ENCODE data around the gene KCNMA1. TPM values are rescaled to one million over a fixed set of nuclear protein-coding genes. Genes with fewer than 3 reads are reported as not detected.

The KCNMA1 gene
- total RNA-seq, 1 experiment from 2014 or later: 0.49 TPM

DNA sequence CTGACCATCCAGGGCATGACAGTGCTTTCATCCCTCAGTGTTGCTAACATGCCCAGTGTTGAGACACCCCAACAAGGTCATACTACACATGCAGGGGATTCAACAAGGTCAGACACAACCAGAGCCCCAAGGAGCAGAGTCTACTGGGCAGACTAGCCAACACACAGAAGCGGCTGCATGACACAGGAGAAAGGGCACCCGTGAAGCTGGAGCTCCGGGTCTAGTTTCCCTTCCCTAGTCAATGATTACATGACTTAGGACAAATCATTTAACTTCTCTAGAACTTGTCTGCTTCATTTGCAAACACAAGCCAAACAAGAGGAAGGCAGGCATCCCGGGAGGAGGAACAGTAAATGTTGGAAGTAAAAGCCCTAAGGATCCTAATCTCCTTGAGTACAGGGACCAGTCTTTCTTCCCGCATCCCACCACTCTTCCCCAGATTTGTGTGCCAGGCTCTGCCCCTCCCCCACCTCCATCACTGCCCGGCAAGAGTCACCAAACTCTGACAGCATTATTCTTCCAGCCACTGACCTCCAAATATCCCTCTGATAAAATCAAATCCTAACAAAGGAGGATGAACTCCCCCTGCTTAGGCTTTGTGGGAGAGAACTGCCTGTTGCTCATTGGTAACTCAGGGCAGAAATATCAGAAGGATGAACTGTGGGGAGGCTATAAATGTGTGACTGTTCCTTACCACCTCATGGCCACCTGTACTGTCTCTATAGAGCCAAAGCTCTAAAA, 104.3 kb downstream of the KCNMA1 start:
- intact Hi-C loops (cut with micrococcal nuclease): no loop called here
- ATAC-seq: no peak

More for the DNA sequence above, 104.3 kb downstream of the KCNMA1 start:
- Histone ChIP-seq H3K4me1 (ENCODE audit: control insufficient read depth in 1 of 2, insufficient read depth in 2 of 2, low read length in 2 of 2) (peaks cover 22 to 49% of the 10 kb centered on the region in 2 experiments), H3K79me2 (ENCODE audit: insufficient read depth, low read length) (no peaks in the 10 kb centered on the region), H3K4me3 (replicated peaks in 1 of 2; ENCODE audit: low read depth in 1 of 2, low read length in 2 of 2) (no peak overlapping the region), H3K9me2 (ENCODE audit: insufficient read depth) (no peaks in the 10 kb centered on the region), H3K9ac (ENCODE audit: low read length) (no peak overlapping the region), H2AFZ (ENCODE audit: low read depth, low read length, poor library complexity, severe bottlenecking) (no peak overlapping the region), H3K27me3 (ENCODE audit: insufficient read depth, low read length) (no peaks in the 10 kb centered on the region), H3K9me3 (ENCODE audit: control insufficient read depth in 1 of 2, insufficient read depth in 1 of 2, low read depth in 1 of 2, low read length in 2 of 2) (no peaks in the 10 kb centered on the region), H4K20me1 (ENCODE audit: insufficient read depth) (no peaks in the 10 kb centered on the region), H3K4me2 (ENCODE audit: low read length) (0 out of 2 replicates have a peak overlapping the region, but pooled peaks have one; percentile 17), H3K36me3 (ENCODE audit: control insufficient read depth in 1 of 2, insufficient read depth in 2 of 2, low read length in 2 of 2) (no peaks in the 10 kb centered on the region), H3K27ac (ENCODE audit: low read depth, low read length) (no peak overlapping the region)
- no TSS peak for BruUV-seq (replicated peaks)
- CTCF ChIA-PET: no interaction called here
- no peak for TF ChIP-seq TCF7L2 (IDR thresholded peaks at IDR 0.05; ENCODE audit: borderline replicate concordance, extremely low read depth, insufficient read depth, insufficient read length)
- TF ChIP-seq RAD21 (IDR thresholded peaks at IDR 0.05; ENCODE audit: low read depth): no peak
- TF ChIP-seq CBX3 (IDR thresholded peaks at IDR 0.05; ENCODE audit: low read depth): no peak
- TF ChIP-seq, protein P1, sequence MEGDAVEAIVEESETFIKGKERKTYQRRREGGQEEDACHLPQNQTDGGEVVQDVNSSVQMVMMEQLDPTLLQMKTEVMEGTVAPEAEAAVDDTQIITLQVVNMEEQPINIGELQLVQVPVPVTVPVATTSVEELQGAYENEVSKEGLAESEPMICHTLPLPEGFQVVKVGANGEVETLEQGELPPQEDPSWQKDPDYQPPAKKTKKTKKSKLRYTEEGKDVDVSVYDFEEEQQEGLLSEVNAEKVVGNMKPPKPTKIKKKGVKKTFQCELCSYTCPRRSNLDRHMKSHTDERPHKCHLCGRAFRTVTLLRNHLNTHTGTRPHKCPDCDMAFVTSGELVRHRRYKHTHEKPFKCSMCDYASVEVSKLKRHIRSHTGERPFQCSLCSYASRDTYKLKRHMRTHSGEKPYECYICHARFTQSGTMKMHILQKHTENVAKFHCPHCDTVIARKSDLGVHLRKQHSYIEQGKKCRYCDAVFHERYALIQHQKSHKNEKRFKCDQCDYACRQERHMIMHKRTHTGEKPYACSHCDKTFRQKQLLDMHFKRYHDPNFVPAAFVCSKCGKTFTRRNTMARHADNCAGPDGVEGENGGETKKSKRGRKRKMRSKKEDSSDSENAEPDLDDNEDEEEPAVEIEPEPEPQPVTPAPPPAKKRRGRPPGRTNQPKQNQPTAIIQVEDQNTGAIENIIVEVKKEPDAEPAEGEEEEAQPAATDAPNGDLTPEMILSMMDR (IDR thresholded peaks at IDR 0.05 in 2 of 3, conservative IDR thresholded peaks at IDR 0.05 in 1 of 3; ENCODE audit: borderline replicate concordance in 1 of 3, insufficient read depth in 1 of 3, low read depth in 2 of 3, low read length in 2 of 3): no peak
- no peak for TF ChIP-seq ZFX (IDR thresholded peaks at IDR 0.05)
- no peak for TF ChIP-seq SIN3A (IDR thresholded peaks at IDR 0.05; ENCODE audit: low read depth)
- TF ChIP-seq, protein P2, sequence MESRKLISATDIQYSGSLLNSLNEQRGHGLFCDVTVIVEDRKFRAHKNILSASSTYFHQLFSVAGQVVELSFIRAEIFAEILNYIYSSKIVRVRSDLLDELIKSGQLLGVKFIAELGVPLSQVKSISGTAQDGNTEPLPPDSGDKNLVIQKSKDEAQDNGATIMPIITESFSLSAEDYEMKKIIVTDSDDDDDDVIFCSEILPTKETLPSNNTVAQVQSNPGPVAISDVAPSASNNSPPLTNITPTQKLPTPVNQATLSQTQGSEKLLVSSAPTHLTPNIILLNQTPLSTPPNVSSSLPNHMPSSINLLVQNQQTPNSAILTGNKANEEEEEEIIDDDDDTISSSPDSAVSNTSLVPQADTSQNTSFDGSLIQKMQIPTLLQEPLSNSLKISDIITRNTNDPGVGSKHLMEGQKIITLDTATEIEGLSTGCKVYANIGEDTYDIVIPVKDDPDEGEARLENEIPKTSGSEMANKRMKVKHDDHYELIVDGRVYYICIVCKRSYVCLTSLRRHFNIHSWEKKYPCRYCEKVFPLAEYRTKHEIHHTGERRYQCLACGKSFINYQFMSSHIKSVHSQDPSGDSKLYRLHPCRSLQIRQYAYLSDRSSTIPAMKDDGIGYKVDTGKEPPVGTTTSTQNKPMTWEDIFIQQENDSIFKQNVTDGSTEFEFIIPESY (IDR thresholded peaks at IDR 0.05; ENCODE audit: extremely low read depth, insufficient replicate concordance, low read length): no peak
- no peak for TF ChIP-seq ELF1 (IDR thresholded peaks at IDR 0.05; ENCODE audit: borderline replicate concordance, low read depth)
- TF ChIP-seq EGR1 (IDR thresholded peaks at IDR 0.05; ENCODE audit: low read depth): no peak
- no peak for TF ChIP-seq EZH2phosphoT487 (IDR thresholded peaks at IDR 0.05; ENCODE audit: borderline replicate concordance)
- TF ChIP-seq, protein P3, sequence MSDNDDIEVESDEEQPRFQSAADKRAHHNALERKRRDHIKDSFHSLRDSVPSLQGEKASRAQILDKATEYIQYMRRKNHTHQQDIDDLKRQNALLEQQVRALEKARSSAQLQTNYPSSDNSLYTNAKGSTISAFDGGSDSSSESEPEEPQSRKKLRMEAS (IDR thresholded peaks at IDR 0.05): no peak
- TF ChIP-seq SP1 (IDR thresholded peaks at IDR 0.05; ENCODE audit: low read depth): no peak
- TF ChIP-seq YY1 (IDR thresholded peaks at IDR 0.05; ENCODE audit: extremely low read depth, insufficient replicate concordance, low read depth, low read length): no peak
- no peak for TF ChIP-seq CEBPB (IDR thresholded peaks at IDR 0.05; ENCODE audit: low read depth)
- POLR2A ChIA-PET: interaction anchor here (1.3 kb wide), 1 partner anchor 27 kb away, joined by 5 read pairs; no protein-coding TSS in a partner anchor
- RAD21 ChIA-PET (ENCODE audit: low non-redundant PET in 1 of 2, low total read pairs in 2 of 2, uncharacterized antibody in 2 of 2, unreplicated experiment in 2 of 2): no interaction called here
- DNase-seq (ENCODE audit: low read depth, low spot score): no peak

All from HCT116 (cell line).